Endothelial cell of umbilical vein (primary cell): ENCODE measurements around the gene AIG1. TPM values are rescaled to one million over a fixed set of nuclear protein-coding genes. Genes with fewer than 3 reads are reported as not detected.

Experiments
- BruUV-seq: library from RNA; stranded (reverse); fragments of 400-500 nt; replicated peaks from 2 replicates; lab custom pipeline; 2021; lab: Mats Ljungman, UMichigan
- CTCF ChIA-PET: fragments of 300-600, 350-600 bp; sonication (Branson Sonifier 250); formaldehyde crosslinking; loops from one replicate; lab custom pipeline; 2021; ENCODE audit warnings: antibody characterized with exemption, inconsistent platforms; lab: Charles Lee
- POLR2A ChIA-PET: fragments of 300-600, 350-600 bp; sonication (Branson Sonifier 250); formaldehyde crosslinking; loops from one replicate; lab custom pipeline; 2021; ENCODE audit warnings: antibody characterized with exemption, inconsistent platforms; lab: Charles Lee
- DNase-seq: peaks from one replicate; pipeline ENCODE4 v3.0.0-alpha.2; 2011; ENCODE audit warnings: low read depth, low spot score
- FAIRE-seq: peaks from 2 replicates; lab custom pipeline; 2011; peaks lifted over from hg19 to GRCh38; lab: Jason Lieb, UNC
- H2AFZ ChIP-seq: 2 replicates; pipeline ENCODE4 v1.6.0; 2012; ENCODE audit warnings: low read depth, low read length, control low read depth, inconsistent platforms
- H3K27ac ChIP-seq: 2 replicates; pipeline ENCODE4 v1.5.1; 2011; ENCODE audit warnings: low read depth, mild to moderate bottlenecking, control low read depth, low read length, moderate library complexity; ENCODE audit not compliant: insufficient read depth
- H3K27me3 ChIP-seq, 2 experiments: 2 replicates each; pipeline versions ENCODE4 v1.6.0 to v1.6.1; 2011; ENCODE audit warnings: low read length in 2 of 2, mixed read lengths in 1 of 2; ENCODE audit not compliant: control insufficient read depth in 2 of 2, insufficient read depth in 2 of 2
- H3K36me3 ChIP-seq, 2 experiments: 2 replicates in 1 of 2; 3 replicates in 1 of 2; pipeline ENCODE4 v1.5.1; 2011; ENCODE audit warnings: low read length in 2 of 2, mild to moderate bottlenecking in 1 of 2, moderate library complexity in 1 of 2; ENCODE audit not compliant: control insufficient read depth in 2 of 2, insufficient read depth in 2 of 2; ENCODE audit errors: extremely low read depth in 1 of 2
- H3K4me1 ChIP-seq: 3 replicates; pipeline ENCODE4 v1.5.1; 2011; ENCODE audit warnings: mild to moderate bottlenecking, low read length; ENCODE audit not compliant: control insufficient read depth, insufficient read depth; ENCODE audit errors: extremely low read depth
- H3K4me2 ChIP-seq: 2 replicates; pipeline ENCODE4 v1.6.1; 2011; ENCODE audit warnings: low read length, control low read depth, mixed read lengths; ENCODE audit not compliant: insufficient read depth
- H3K4me3 ChIP-seq, 3 experiments: fragments of 200-600 bp in 1 of 3; sonication (generic), shearing (Covaris generic) in 1 of 3; replicated peaks in 1 of 3; 2 replicates each; pipeline ENCODE4 v1.5.1; 2011 to 2016; ENCODE audit warnings: control low read depth in 3 of 3, low read length in 3 of 3, mild to moderate bottlenecking in 2 of 3, inconsistent platforms in 1 of 3, low read depth in 1 of 3, moderate library complexity in 1 of 3; ENCODE audit not compliant: insufficient read depth in 1 of 3
- H3K79me2 ChIP-seq: 2 replicates; pipeline ENCODE4 v1.6.0; 2012; ENCODE audit warnings: low read length, inconsistent platforms; ENCODE audit not compliant: control insufficient read depth, insufficient read depth
- H3K9ac ChIP-seq: replicated peaks from 2 replicates; pipeline ENCODE3; 2011; ENCODE audit warnings: low read length, control low read depth; ENCODE audit not compliant: insufficient read depth; ENCODE audit errors: extremely low read depth
- H3K9me1 ChIP-seq: replicated peaks from 3 replicates; pipeline ENCODE4 v1.6.0; 2011; ENCODE audit warnings: mild to moderate bottlenecking, low read length; ENCODE audit not compliant: control insufficient read depth, insufficient read depth; ENCODE audit errors: extremely low read depth
- H3K9me3 ChIP-seq: replicated peaks from 2 replicates; pipeline ENCODE4 v1.5.1; 2012; ENCODE audit warnings: low read length, inconsistent platforms; ENCODE audit not compliant: control insufficient read depth, insufficient read depth
- H4K20me1 ChIP-seq: replicated peaks from 2 replicates; pipeline ENCODE3; 2011; ENCODE audit warnings: mild to moderate bottlenecking, low read length; ENCODE audit not compliant: control insufficient read depth, insufficient read depth; ENCODE audit errors: extremely low read depth
- EZH2 ChIP-seq: IDR thresholded peaks from 2 replicates; pipeline ENCODE4 v1.6.1; 2012; ENCODE audit warnings: borderline replicate concordance, low read depth, mild to moderate bottlenecking, moderate library complexity, low read length, inconsistent platforms; ENCODE audit not compliant: severe bottlenecking
- FOS ChIP-seq: IDR thresholded peaks from 2 replicates; pipeline ENCODE4 v1.6.1; 2011; ENCODE audit warnings: mild to moderate bottlenecking, low read length, moderate library complexity, borderline replicate concordance; ENCODE audit not compliant: insufficient read depth
- GATA2 ChIP-seq: IDR thresholded peaks from 2 replicates; pipeline ENCODE4 v1.7.0; 2011; ENCODE audit warnings: low read depth, mild to moderate bottlenecking, moderate library complexity, mixed read lengths, low read length; ENCODE audit not compliant: insufficient read length, insufficient read depth
- JUN ChIP-seq: IDR thresholded peaks from 2 replicates; pipeline ENCODE4 v1.6.1; 2011; ENCODE audit warnings: borderline replicate concordance, low read depth; ENCODE audit not compliant: insufficient read length, insufficient read depth
- MAX ChIP-seq: IDR thresholded peaks from 2 replicates; pipeline ENCODE4 v1.6.1; 2011; ENCODE audit not compliant: insufficient read depth, insufficient read length
- MYC ChIP-seq: IDR thresholded peaks from one replicate; pipeline ENCODE4 v1.6.1; 2011; ENCODE audit warnings: mild to moderate bottlenecking, low read depth, low read length
- POLR2A ChIP-seq: IDR thresholded peaks from 2 replicates; pipeline ENCODE4 v1.6.1; 2012; ENCODE audit warnings: low read depth, mild to moderate bottlenecking, control low read depth, low read length
- POLR2AphosphoS5 ChIP-seq: IDR thresholded peaks from 2 replicates; pipeline ENCODE4 v1.6.1; 2012; ENCODE audit warnings: low read depth, mild to moderate bottlenecking, control low read depth, low read length, moderate library complexity; ENCODE audit not compliant: insufficient read depth
- dilution Hi-C: fragments of 300-500 bp; cut with MboI; formaldehyde crosslinking; loops from one replicate; pipeline ENCODE4 v1.15.0; 2019; ENCODE audit warnings: low sequenced_read_pairs; ENCODE audit not compliant: extremely low pct_ligation_motif_present
- intact Hi-C: fragments of 100-400 bp; cut with micrococcal nuclease; formaldehyde crosslinking; loops from one replicate; pipeline ENCODE4 v1.10.0; 2022
- polyA plus RNA-seq, 4 experiments: library from polyadenylated mRNA; depleted of rRNA in 3 of 4; stranded (reverse) in 3 of 4; unstranded in 1 of 4; fragments of >200 nt; gene quantifications; 2 replicates each; pipeline versions ENCODE4 v1.2.1 to v1.2.3, GENCODE V29; 2011 to 2012; ENCODE audit warnings: missing spikeins in 1 of 4
- total RNA-seq: library from RNA; stranded (reverse); gene quantifications from 2 replicates; pipeline ENCODE4 v1.2.3, GENCODE V29; 2021
- TF ChIP-seq, protein P1 (sequence below), 2 donors: IDR thresholded peaks; 1 replicate in 1 of 2; 2 replicates in 1 of 2; pipeline ENCODE4 v1.5.1; 2011; ENCODE audit warnings: low read length in 2 of 2, mild to moderate bottlenecking in 2 of 2, moderate library complexity in 2 of 2, control low read depth in 1 of 2, inconsistent platforms in 1 of 2, low read depth in 1 of 2; ENCODE audit not compliant: insufficient read depth in 1 of 2; ENCODE audit errors: extremely low read depth in 1 of 2

AIG1 gene
- total and polyA plus RNA-seq, 2 donors (not counting 3 experiments of a cell fraction or from before 2014, with no cell fraction given): 17.7 to 22.7 TPM

DNA sequence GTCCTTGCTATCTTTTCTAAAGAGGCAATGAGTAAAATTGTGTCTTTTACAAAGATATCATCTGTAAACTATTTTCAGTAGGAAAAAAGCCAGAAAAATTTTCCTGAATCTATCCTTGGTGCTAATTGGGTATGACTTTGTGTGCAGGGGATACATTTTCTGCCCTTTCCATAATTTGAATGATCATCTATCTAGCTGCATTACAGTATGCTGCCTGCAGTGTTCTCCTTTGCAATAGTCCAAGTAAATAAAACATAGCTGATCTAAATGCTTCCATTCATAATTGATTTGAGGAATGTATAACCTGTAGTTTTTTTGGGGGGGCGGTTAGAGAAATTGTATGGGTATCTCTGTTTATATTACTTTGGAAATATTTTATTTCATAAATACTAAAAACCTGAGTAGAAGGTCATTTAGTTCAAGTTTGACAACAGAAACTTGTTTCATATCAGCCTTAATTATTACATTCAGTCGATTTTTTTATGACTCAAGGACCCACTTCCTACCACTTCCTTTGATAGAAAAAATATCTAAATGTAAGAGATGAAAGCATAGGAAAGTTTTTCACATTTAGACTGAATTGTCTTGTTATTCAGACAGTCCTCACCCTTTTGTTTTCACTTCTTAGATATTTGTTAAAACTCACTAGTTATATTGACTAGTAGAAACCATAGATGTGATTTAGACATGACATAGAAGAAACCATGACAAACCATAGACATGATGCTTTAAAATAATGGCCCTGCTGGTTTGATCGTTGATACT lies 75.3 kb downstream of the AIG1 start:
- H3K9ac ChIP-seq: no peak overlapping the region
- ChIA-PET POLR2A (no interaction called here), CTCF (interaction anchor here (0.6 to 1.7 kb wide), 4 partner anchors 8 to 97 kb away, joined by 3 to 6 read pairs (median 4); no protein-coding TSS in a partner anchor)
- no peak overlapping the region for H2AFZ ChIP-seq
- H3K27ac ChIP-seq: no peak overlapping the region
- peak; percentile 43 for FAIRE-seq
- H3K36me3 ChIP-seq: no peaks in the 10 kb centered on the region
- no peaks in the 10 kb centered on the region for H3K9me3 ChIP-seq
- peaks cover 6% of the 10 kb centered on the region for H3K4me1 ChIP-seq
- peak; percentile 26 for DNase-seq
- TF ChIP-seq POLR2A (no peak), MAX (no peak), GATA2 (no peak), JUN (no peak), POLR2AphosphoS5 (no peak), FOS (no peak), EZH2 (no peak), MYC (no peak)
- TF ChIP-seq, protein P1, sequence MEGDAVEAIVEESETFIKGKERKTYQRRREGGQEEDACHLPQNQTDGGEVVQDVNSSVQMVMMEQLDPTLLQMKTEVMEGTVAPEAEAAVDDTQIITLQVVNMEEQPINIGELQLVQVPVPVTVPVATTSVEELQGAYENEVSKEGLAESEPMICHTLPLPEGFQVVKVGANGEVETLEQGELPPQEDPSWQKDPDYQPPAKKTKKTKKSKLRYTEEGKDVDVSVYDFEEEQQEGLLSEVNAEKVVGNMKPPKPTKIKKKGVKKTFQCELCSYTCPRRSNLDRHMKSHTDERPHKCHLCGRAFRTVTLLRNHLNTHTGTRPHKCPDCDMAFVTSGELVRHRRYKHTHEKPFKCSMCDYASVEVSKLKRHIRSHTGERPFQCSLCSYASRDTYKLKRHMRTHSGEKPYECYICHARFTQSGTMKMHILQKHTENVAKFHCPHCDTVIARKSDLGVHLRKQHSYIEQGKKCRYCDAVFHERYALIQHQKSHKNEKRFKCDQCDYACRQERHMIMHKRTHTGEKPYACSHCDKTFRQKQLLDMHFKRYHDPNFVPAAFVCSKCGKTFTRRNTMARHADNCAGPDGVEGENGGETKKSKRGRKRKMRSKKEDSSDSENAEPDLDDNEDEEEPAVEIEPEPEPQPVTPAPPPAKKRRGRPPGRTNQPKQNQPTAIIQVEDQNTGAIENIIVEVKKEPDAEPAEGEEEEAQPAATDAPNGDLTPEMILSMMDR (IDR thresholded peaks at IDR 0.05; ENCODE audit: extremely low read depth in 1 of 2, insufficient read depth in 1 of 2, low read depth in 1 of 2, low read length in 2 of 2): no peak
- dilution Hi-C loops (no loop called here), intact Hi-C loops (no loop called here)
- H4K20me1 ChIP-seq: no peaks in the 10 kb centered on the region
- H3K4me3 ChIP-seq: no peak overlapping the region
- BruUV-seq: no TSS peak
- H3K27me3 ChIP-seq: no peaks in the 10 kb centered on the region
- no peaks in the 10 kb centered on the region for H3K9me1 ChIP-seq
- no peak overlapping the region for H3K4me2 ChIP-seq
- H3K79me2 ChIP-seq: no peaks in the 10 kb centered on the region
